Right lobe of liver (tissue), 6 donors: ENCODE data around the gene TARM1. TPM values are rescaled to one million over a fixed set of nuclear protein-coding genes. Genes with fewer than 3 reads are reported as not detected.

ENCODE experiments used
- ATAC-seq, 4 donors: fragments of 200-7000 bp; cut with Tn5 transposase; one replicate each; pipeline ENCODE4 v1.9.1; 2020; ENCODE audit warnings: mild to moderate bottlenecking in 4 of 4, moderate library complexity in 4 of 4
- DNase-seq, 3 donors: peaks; one replicate each; pipeline ENCODE4 v3.0.0-alpha.2; 2020
- H3K27ac ChIP-seq, 3 donors: fragments of 200-600 bp; one replicate each; pipeline ENCODE4 v1.8.0; 2022
- H3K27me3 ChIP-seq, 2 donors: fragments of 200-600 bp; one replicate each; pipeline ENCODE4 v1.8.0; 2022
- H3K36me3 ChIP-seq, 4 donors: fragments of 200-600 bp; sonication (generic) in 1 of 4; one replicate each; pipeline versions ENCODE4 v1.5.1 to v1.8.0; 2017 to 2022; ENCODE audit warnings: control low read depth in 1 of 4
- H3K4me1 ChIP-seq, 4 donors: fragments of 200-600 bp; sonication (generic) in 1 of 4; one replicate each; pipeline versions ENCODE4 v1.5.1 to v1.8.0; 2017 to 2022; ENCODE audit warnings: control low read depth in 1 of 4
- H3K4me3 ChIP-seq, 3 donors: fragments of 200-600 bp; one replicate each; pipeline ENCODE4 v1.8.0; 2022
- H3K9me3 ChIP-seq, 4 donors: fragments of 200-600 bp; sonication (generic) in 1 of 4; one replicate each; pipeline versions ENCODE4 v1.5.1 to v1.8.0; 2017 to 2022; ENCODE audit warnings: control low read depth in 1 of 4
- CTCF ChIP-seq, 4 donors: fragments of 200-600 bp in 3 of 4; fragments of 450-650 bp in 1 of 4; IDR thresholded peaks; one replicate each; pipeline versions ENCODE4 v1.5.1 to v1.8.0; 2016 to 2022; ENCODE audit warnings: antibody characterized with exemption in 4 of 4, mild to moderate bottlenecking in 2 of 4
- POLR2A ChIP-seq: fragments of 450-650 bp; IDR thresholded peaks from one replicate; pipeline ENCODE4 v1.6.1; 2017; ENCODE audit warnings: antibody characterized with exemption, mild to moderate bottlenecking
- WGBS: methylation state at CpG from one replicate; pipeline ENCODE4 v1.1.6; 2018; ENCODE audit warnings: low coverage, low lambda C conversion rate; ENCODE audit not compliant: insufficient coverage; ENCODE audit errors: missing lambda C conversion rate; 5-methylcytosine and 5-hydroxymethylcytosine counted together
- intact Hi-C, 2 donors: fragments of 100-400 bp; cut with DNase I; formaldehyde crosslinking; loops; one replicate each; pipeline versions ENCODE4 v1.11.2 to v1.14.1; 2022
- small RNA-seq, 2 experiments: library from RNA; depleted of rRNA; stranded (forward); fragments of <200 nt; gene quantifications; one replicate each; pipeline ENCODE3, GENCODE V24; 2016
- total RNA-seq, 6 experiments: library from RNA; depleted of rRNA in 2 of 6; stranded (reverse); fragments of >200 nt in 2 of 6; fragmentation: NEBNext Ultra II Directional in 3 of 6; extraction: Animal tissue kit (Norgen Biotek cat#: 25700) in 3 of 6; gene quantifications; one replicate each; pipeline versions ENCODE4 v1.1.0 to v1.2.4, GENCODE V29; 2016 to 2023
- donor health status: DM: no; HTN: yes; CAD: no.
- donor health status: DM: no; HTN: no; CAD: no.
- donor health status: DM: no; HTN: no; CAD: no.
- donor health status: DM: no; HTN: yes; CAD: no.
- donor health status: DM: no; HTN: yes; CAD: no.

The TARM1 gene
- total RNA-seq, 6 experiments from 2014 or later = not detected

- TF ChIP-seq POLR2A (no peak), CTCF (IDR thresholded peaks at IDR 0.05) (no peak)
- intact Hi-C loops = loop anchor here (10.0 kb wide), 2 partner anchors 167 to 177 kb away; no protein-coding TSS in a partner anchor
- Histone ChIP-seq H3K27ac (no peak overlapping the region), H3K4me3 (no peak overlapping the region), H3K4me1 (no peaks in the 10 kb centered on the region), H3K27me3 (peaks cover 0 to 5% of the 10 kb centered on the region in 2 donors), H3K36me3 (no peaks in the 10 kb centered on the region), H3K9me3 (no peaks in the 10 kb centered on the region)
- DNase-seq = no peak
- ATAC-seq = no peak
- WGBS = 40% methylated on average over 1 of the region's 8 CpGs
Observed at GRCh38 chr19:54021363-54021762, 59.8 kb downstream of the TARM1 start.

Small RNAs within 50 kb of the gene (small RNA-seq; reads per million reads assigned to genes)
- 0 reads per million in 2 experiments for gene AC012314.20

Other genes with a start within 250 kb of the TARM1 start
- 10 to 100 TPM; 15.4 to 38.3 (median 20.9) TPM for gene MYADM, start 213.5 kb downstream of the TARM1 start, total RNA-seq
- not detected for gene PRKCG, start 199.2 kb downstream of the TARM1 start, total RNA-seq
- gene CACNG7, start 172.1 kb downstream of the TARM1 start, total RNA-seq = not detected
- under 1 TPM in 1 of 6 experiments, not detected in 5; 0.02 TPM for gene CACNG8, start 118.4 kb downstream of the TARM1 start, total RNA-seq
- gene CACNG6, start 89.7 kb downstream of the TARM1 start, total RNA-seq = not detected
- under 1 TPM in 1 of 6 experiments, not detected in 5; 0.37 TPM for gene VSTM1, start 17.5 kb downstream of the TARM1 start, total RNA-seq
- 1 to 10 TPM in 3 of 6 experiments, under 1 TPM in 3; 0.53 to 2.6 (median 1.0) TPM for gene OSCAR, start 19.4 kb upstream of the TARM1 start, total RNA-seq
- 10 to 100 TPM; 29.2 to 77.3 (median 70.1) TPM for gene NDUFA3, start 21.5 kb upstream of the TARM1 start, total RNA-seq
- gene TFPT, start 34.3 kb upstream of the TARM1 start, total RNA-seq = 1 to 10 TPM; 3.5 to 8.2 (median 5.7) TPM
- gene PRPF31, start 34.4 kb upstream of the TARM1 start, total RNA-seq = 10 to 100 TPM; 22.1 to 34.9 (median 27.9) TPM
- 10 to 100 TPM in 5 of 6 experiments, 1 to 10 TPM in 1; 7.1 to 21.6 (median 15.5) TPM for gene CNOT3, start 56.4 kb upstream of the TARM1 start, total RNA-seq
- 1 to 10 TPM; 1.2 to 3.5 (median 3.2) TPM for gene LENG1, start 78.4 kb upstream of the TARM1 start, total RNA-seq
- 1 to 10 TPM in 3 of 6 experiments, under 1 TPM in 3; 0.18 to 2.4 (median 1.1) TPM for gene TMC4, start 91.8 kb upstream of the TARM1 start, total RNA-seq
- gene MBOAT7, start 108.2 kb upstream of the TARM1 start, total RNA-seq = 10 to 100 TPM; 26.6 to 57.7 (median 32.9) TPM
- 10 to 100 TPM; 11.8 to 31.9 (median 17.9) TPM for gene TSEN34, start 109.9 kb upstream of the TARM1 start, total RNA-seq
- 100 to 1,000 TPM; 399 to 706 (median 486) TPM for gene RPS9, start 119.5 kb upstream of the TARM1 start, total RNA-seq
- gene LILRB3, start 141.6 kb upstream of the TARM1 start, total RNA-seq = 1 to 10 TPM; 1.3 to 8.7 (median 6.2) TPM
- 1 to 10 TPM in 3 of 6 experiments, under 1 TPM in 3; 0.61 to 4.9 (median 0.98) TPM for gene LILRA6, start 161.4 kb upstream of the TARM1 start, total RNA-seq
- 10 to 100 TPM in 2 of 6 experiments, 1 to 10 TPM in 4; 2.7 to 19.7 (median 8.4) TPM for gene LILRB5, start 175.9 kb upstream of the TARM1 start, total RNA-seq
- gene LILRB2, start 199.7 kb upstream of the TARM1 start, total RNA-seq = 1 to 10 TPM; 1.6 to 9.8 (median 3.0) TPM
- 1 to 10 TPM in 5 of 6 experiments, under 1 TPM in 1; 0.98 to 4.3 (median 1.9) TPM for gene LILRA5, start 231.8 kb upstream of the TARM1 start, total RNA-seq